ENCODE results near the gene PTPN2.

GRCh38 chr18:12783524-12783923 lies 100.5 kb downstream of the PTPN2 start:
- TF ChIP-seq CTCF (IDR thresholded peaks at IDR 0.05) (no peak), POLR2A (IDR thresholded peaks at IDR 0.05) (no peak)
